DMS114 treated with DMSO at 0.1 percent for 48 hours (cell line): ENCODE measurements around the gene MAGEF1.

Experiments used
- DNase-seq: peaks from one replicate; lab custom pipeline; 2025; ENCODE audit not compliant: unreplicated experiment; lab: John Stamatoyannopoulos, UW

MAGEF1 gene

DNA sequence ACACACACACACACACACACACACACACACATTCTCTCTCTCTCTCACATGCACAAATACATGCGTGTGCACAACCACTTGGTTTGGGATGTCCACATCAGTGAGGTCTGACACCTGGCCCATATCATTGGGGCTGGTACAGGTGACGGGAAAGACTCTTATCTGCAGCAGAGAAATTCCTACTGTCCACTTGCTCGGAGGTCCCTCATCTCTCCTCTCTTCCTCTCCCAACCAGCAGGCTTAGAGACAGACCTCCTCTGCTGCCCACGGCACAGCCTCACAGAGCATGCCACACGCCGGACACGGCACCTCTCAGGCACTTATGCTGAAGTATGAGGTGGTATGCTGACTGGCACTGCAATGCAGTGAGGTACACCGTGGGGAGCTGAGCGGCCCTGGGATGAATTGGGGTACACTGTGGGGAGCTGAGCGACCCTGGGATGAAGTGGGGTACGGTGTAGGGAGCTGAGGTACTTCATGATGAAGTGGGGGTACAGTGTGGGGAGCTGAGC lies 41.7 kb downstream of the MAGEF1 start:
- no peak for DNase-seq

- no peak for DNase-seq
These were observed 42.3 kb downstream of the MAGEF1 start for GRCh38 chr3:184669578-184669977.

DNA sequence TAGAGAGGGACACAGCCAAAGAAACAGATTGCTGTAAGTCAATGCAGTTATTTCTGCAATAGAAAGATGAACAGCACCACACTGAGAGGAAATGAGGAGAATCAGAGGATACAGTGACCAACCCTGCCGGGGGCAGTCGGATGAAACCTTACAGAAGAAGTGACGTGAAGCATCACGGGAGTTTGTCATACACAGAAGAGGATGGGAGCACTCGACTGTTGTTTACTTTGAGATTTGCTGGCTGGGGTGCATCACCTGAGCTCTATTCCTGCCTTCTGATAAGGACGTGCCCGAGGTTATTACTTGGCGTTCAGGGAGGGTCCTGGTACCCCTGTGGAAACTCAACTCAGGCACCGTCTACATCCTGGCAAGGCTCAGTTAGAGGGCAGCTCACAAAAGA lies 45.4 kb downstream of the MAGEF1 start:
- DNase-seq = no peak

DNA sequence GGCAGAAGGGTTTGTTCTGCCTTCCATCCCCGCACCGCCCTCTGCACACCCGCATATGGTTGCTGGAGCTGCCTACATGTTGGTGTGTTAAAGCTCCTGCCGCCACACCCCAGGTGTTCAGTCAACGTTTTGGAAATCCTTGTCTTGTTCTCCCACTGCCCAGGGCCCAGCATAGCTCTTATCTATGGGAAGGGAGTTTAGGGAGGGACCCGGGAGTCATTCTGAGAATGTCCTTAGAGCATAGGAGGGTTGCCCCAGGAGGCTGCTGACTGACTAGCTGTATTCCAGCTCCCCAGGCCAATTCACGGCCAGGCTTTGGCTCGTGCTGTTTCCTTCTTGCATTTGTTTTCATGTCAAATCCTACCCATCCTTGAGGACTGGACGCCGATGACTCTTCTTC lies 46.8 kb downstream of the MAGEF1 start:
- DNase-seq = no peak

GRCh38 chr3:184663756-184664155 lies 48.1 kb downstream of the MAGEF1 start:
- DNase-seq = no peak

- DNase-seq = no peak
These were observed 48.5 kb downstream of the MAGEF1 start for GRCh38 chr3:184663356-184663755.

DNA sequence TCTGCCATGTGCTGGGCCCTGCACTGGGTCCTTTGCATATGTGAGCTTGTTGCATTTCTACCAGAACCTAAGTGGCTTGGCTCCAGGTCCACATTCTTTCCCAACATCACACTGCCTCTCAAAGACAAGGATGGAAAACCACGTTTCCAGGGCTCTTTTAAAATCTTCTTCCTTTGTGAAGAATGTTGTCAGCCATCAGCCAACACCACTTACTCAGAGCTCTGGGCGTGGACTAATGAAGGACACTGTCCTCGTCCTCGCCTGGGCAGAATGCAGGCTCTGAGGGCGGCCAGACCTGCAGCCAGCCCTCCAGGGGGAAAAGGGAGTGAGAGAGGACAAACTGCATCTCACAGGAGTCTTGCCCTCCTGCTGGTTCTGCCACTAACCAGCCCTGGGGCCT lies 49.7 kb downstream of the MAGEF1 start:
- DNase-seq = no peak

DNA sequence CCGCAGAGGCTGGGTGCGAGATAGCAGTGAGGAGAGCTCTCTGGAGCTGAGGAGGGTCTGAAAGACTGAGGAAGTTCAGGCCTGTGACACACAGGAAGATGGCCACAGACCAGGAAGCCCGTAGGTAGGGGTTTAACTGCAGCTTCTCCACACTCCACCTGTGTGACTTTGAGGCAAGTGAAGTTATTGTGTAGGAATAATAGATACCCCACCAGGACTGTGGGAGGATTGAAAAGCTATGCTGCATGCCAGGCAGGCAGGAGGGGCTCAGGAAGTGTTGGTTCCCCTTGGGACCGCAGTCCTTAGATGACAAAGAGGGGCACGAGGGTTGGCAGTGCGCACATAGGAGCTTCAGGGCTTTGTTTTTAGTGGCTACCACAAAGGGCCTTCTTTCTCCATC lies 50.9 kb downstream of the MAGEF1 start:
- DNase-seq = no peak
